Measurements from ENCODE around the gene DCAF12. TPM values are rescaled to one million over a fixed set of nuclear protein-coding genes. Genes with fewer than 3 reads are reported as not detected.

The DCAF12 gene
- 34.3 to 41.6 TPM (median 39.5 TPM) in 5 replicates for total RNA-seq (2022; extraction: Qiagen RNA extraction)

GRCh38 chr9:34126207-34127034 lies at the start of gene DCAF12:
TSS of gene DCAF12 (minus strand) at chr9:34126698. CDS start at chr9:34126431, 267 bp downstream.

GRCh38 chr9:34048727-34049629 lies 77.5 kb downstream of the DCAF12 start, which contains the start of gene UBAP2:
TSS of gene UBAP2 (minus strand) at chr9:34048887. CDS start at chr9:34017148, 31,739 bp downstream.

Other genes starting within 250 kb of the DCAF12 start
- 39.3 to 46.9 TPM (median 45.4 TPM) in 5 replicates for gene UBAP2, start 77.8 kb downstream of the DCAF12 start, total RNA-seq (2022; extraction: Qiagen RNA extraction)
- 45.9 to 53.5 TPM (median 49.4 TPM) in 5 replicates for gene UBAP1, start 52.3 kb upstream of the DCAF12 start, total RNA-seq (2022; extraction: Qiagen RNA extraction)
- gene KIF24, start 202.6 kb upstream of the DCAF12 start, total RNA-seq (2022; extraction: Qiagen RNA extraction) = 2.9 to 3.5 TPM (median 3.2 TPM) in 5 replicates
- gene NUDT2, start 202.9 kb upstream of the DCAF12 start, total RNA-seq (2022; extraction: Qiagen RNA extraction) = 23.5 to 24.9 TPM (median 23.9 TPM) in 5 replicates